Measurements from ENCODE around the gene HOXB3. TPM values are rescaled to one million over a fixed set of nuclear protein-coding genes. Genes with fewer than 3 reads are reported as not detected.

The HOXB3 gene
- total RNA-seq, 1 experiment from 2014 or later: not detected

- no peak within 1 kb of the TSS for H2AFZ ChIP-seq (ENCODE audit: low read length)
- no CpG with 5 or more reads among the region's 79 CpGs for WGBS (ENCODE audit: extremely low coverage, insufficient read length, low lambda C conversion rate)
Observed at GRCh38 chr17:48610282-48611211, 20.5 kb upstream of the HOXB3 start, which contains the start of gene HOXB7. TSS of gene HOXB7 (minus strand) at chr17:48611017. CDS start at chr17:48610918, 99 bp downstream.

More at GRCh38 chr17:48610282-48611211, 20.5 kb upstream of the HOXB3 start, which contains the start of gene HOXB7:
- H3K36me3 Mint-ChIP-seq (ENCODE audit: insufficient read depth in 1 of 3, low read depth in 3 of 3): no peaks in the 10 kb centered on the region; a peak in 1 of 7 replicates
- Histone ChIP-seq H3K18ac (ENCODE audit: insufficient read length, low read depth, low read length) (no peak within 1 kb of the TSS), H2AK5ac (ENCODE audit: insufficient read length, low read length) (no peak within 1 kb of the TSS), H4K8ac (replicated peaks; ENCODE audit: insufficient read length, low read depth, low read length) (no peak within 1 kb of the TSS), H4K5ac (ENCODE audit: insufficient read length, low read depth, low read length) (no peak within 1 kb of the TSS), H3K23ac (ENCODE audit: insufficient read length, low read depth, low read length) (no peak within 1 kb of the TSS), H3K23me2 (ENCODE audit: insufficient read length, low read depth, low read length, poor library complexity, severe bottlenecking) (peaks cover 5% of the 10 kb centered on the region), H3K56ac (ENCODE audit: insufficient read length, low read depth, low read length) (no peak within 1 kb of the TSS), H3K14ac (ENCODE audit: insufficient read depth, low read length) (no peak within 1 kb of the TSS), H2BK15ac (ENCODE audit: low read depth, low read length) (no peak within 1 kb of the TSS), H3K79me2 (ENCODE audit: insufficient read depth, low read length) (no peaks in the 10 kb centered on the region), H3K9ac (ENCODE audit: extremely low read depth, insufficient read length, low read length) (no peak within 1 kb of the TSS), H2BK120ac (ENCODE audit: low read depth, low read length, poor library complexity, severe bottlenecking) (no peak within 1 kb of the TSS), H4K91ac (ENCODE audit: insufficient read length, low read depth, low read length) (no peak within 1 kb of the TSS), H3K9me3 (ENCODE audit: control insufficient read depth, low read depth, low read length) (no peaks in the 10 kb centered on the region), H2BK5ac (ENCODE audit: insufficient read length, low read length) (no peak within 1 kb of the TSS), H3T11ph (ENCODE audit: low read length) (no peak within 1 kb of the TSS), H3K4ac (ENCODE audit: low read depth, low read length) (no peak within 1 kb of the TSS), H4K20me1 (ENCODE audit: control insufficient read depth, insufficient read depth, insufficient read length) (no peaks in the 10 kb centered on the region), H3K79me1 (ENCODE audit: insufficient read depth, low read depth, low read length, poor library complexity, severe bottlenecking) (no peaks in the 10 kb centered on the region), H3K4me2 (ENCODE audit: insufficient read depth, insufficient read length, low read length) (peak within 1 kb of the TSS; percentile 45), H3K27me3 (ENCODE audit: insufficient read depth, low read length) (peaks cover 95% of the 10 kb centered on the region), H2BK20ac (ENCODE audit: low read depth, low read length, poor library complexity, severe bottlenecking) (no peak within 1 kb of the TSS), H3K27ac (ENCODE audit: insufficient read length, low read depth, low read length) (no peak within 1 kb of the TSS), H2BK12ac (ENCODE audit: insufficient read length, low read depth, low read length) (no peak within 1 kb of the TSS), H3K4me1 (ENCODE audit: insufficient read depth, low read length) (no peaks in the 10 kb centered on the region)
- no peak for TF ChIP-seq CTCF (conservative IDR thresholded peaks at IDR 0.05)
- peaks cover 100% of the 10 kb centered on the region for H3K27me3 Mint-ChIP-seq (ENCODE audit: low read depth)
- peaks cover 12 to 25% of the 10 kb centered on the region in 2 experiments for H3K4me1 Mint-ChIP-seq
- peak; percentile 70 for DNase-seq
- H3K27ac Mint-ChIP-seq: no peak within 1 kb of the TSS; a peak in 1 of 7 replicates
- H3K9me3 Mint-ChIP-seq: peaks cover 9 to 23% of the 10 kb centered on the region in 2 experiments
- peak within 1 kb of the TSS; percentile 25 to 69 for H3K4me3 Mint-ChIP-seq
